GM18517 (cell line): Measurements from ENCODE around the gene SHPK.

ENCODE experiments used
- ATAC-seq: cut with Tn5 transposase; IDR thresholded peaks from one replicate; pipeline ENCODE4 v1.9.1; 2021; ENCODE audit warnings: mild to moderate bottlenecking, moderate library complexity; ENCODE audit not compliant: unreplicated experiment

Gene SHPK

DNA sequence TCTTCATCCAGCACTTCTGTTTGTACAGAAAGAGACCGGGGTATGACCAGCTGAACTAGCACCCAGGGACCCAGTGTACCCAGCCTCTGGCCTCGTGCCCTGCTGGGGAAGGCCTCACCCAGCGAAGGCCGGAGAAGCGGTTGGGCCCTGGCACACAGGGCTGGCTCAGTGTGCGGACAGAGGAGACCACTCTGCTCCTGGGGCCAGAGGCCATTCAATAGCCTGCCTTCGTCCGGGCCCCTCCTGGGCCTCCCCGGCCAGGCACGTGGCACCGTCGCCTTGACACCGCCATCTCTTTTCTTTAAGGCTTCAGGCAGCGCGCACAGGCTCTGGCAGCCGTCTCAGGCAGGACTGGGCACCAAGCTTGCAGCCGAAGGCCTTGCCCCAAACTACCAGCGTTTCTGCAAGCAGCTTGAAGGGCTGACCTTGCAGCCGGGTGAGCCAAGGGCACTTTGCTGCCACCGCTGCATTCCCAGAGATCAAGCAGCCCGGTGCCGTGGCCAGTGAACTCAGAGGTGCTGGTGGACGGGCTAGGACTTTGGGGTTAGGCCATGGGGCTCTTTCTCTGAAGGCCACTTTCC is 24.4 kb upstream of the SHPK start:
- no peak for ATAC-seq

DNA sequence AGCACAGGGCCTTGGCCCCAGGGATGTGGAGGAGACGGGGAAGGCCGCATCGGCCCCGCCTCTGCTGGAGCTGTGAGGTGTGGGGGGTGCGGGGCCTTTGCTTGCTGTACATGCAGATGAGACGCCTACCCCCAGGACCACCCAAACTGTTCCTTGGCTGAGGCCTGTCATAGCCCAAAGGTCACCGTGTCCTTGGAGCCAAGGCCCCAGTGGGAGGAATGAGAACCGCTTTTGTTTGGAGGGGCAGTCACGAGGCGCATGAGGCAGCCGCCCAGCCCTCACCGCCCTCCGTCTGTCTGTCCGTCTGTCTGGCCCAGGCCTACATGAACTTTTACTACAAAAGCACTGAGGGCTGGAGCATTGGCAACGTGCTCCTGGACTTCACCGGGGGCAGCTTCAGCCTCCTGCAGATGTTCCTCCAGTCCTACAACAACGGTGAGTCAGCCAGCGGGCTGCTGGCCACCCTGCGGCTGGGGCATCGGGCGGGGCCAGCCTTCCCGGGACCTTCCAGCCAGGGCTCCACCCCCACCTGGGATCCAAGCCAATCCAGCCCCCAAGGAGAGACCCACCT is 23.6 kb upstream of the SHPK start:
- no peak for ATAC-seq

DNA sequence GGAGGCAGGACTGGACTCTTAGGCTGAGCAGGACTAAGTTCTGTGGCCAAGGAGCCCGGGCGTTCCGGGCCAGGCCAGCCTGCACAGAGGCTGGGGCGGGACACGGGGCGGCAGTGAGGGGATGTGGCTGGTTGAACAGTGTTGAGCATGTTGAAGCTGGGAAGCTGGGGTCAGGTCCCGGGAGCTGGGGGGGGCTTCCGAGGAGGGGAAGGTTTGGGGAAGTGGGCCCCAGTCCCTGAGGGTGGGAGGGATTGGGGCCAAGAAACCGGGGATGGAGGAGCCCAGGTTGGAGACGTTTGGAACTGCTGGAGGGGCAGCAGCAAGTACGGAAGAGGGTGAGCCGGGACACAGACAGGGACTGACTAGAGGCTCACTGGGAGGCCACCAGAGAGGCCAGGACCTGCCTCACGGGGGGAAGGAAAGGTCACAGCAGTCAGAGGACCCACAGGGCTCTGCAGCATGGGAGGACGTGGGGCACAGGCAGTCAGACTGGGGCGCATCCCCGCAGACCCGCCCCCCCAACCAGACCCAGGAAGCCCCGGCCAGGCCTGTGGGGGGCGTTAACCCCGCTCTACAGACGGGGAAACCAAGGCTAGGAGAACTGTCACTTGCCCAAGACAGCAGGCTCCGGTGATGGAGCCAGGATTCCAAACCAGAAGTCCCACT is 22.9 kb upstream of the SHPK start:
- ATAC-seq, result no peak

DNA sequence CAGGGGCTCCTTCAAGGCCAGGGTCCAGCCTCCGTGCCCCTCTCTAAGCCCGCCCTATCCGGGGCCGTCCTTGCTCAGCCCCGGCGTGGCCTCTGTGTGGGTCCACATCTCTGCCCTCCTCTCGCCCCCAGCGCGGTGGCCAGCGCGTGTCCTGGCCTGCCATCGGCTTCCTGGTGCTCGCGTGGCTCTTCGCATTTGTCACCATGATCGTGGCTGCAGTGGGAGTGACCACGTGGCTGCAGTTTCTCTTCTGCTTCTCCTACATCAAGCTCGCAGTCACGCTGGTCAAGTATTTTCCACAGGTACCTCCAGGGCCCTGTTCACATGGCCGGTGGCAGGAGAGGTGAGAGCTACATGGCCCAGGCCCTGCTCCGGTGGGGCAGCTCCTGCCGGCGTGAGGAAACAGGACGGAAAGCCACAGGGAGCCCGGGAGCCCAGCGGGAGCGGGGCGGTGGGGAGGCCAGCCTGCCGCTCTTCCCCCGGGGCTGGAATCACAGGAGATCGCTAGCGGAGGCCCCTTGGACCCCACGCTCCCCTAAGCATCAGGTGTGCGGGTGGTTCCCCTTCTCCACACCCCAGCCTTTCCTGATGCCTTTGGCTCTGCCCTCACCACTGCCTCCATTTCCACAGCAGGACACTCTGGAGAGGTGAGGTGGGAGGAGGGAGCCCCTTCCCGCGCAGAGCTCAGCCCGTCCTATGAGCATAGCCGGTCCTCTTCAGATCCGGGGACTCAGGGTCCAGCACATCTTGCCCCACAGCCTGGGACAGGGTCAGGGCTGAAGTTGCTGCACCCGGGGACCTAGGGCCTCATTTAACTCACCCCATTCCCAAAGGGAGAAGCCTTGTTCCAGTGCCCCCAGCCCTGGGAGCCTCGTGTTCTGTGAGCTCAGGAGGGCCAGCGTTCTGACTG is 22.1 kb upstream of the SHPK start:
- no peak for ATAC-seq

DNA sequence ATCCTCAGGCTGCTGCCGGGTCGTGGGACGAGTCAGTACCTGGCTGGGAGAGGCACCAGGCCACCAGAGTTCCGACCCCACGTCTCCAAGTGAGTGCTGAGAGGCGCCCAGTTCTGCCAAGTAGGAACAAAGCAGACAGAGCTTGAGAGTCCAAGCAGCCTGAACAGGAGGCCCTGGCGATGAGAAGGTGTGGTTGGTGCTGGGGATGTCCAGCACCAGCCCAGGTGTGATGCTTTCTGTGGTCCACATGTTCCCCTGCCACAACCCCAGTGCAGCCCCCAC is 21.5 kb upstream of the SHPK start:
- ATAC-seq, result no peak

DNA sequence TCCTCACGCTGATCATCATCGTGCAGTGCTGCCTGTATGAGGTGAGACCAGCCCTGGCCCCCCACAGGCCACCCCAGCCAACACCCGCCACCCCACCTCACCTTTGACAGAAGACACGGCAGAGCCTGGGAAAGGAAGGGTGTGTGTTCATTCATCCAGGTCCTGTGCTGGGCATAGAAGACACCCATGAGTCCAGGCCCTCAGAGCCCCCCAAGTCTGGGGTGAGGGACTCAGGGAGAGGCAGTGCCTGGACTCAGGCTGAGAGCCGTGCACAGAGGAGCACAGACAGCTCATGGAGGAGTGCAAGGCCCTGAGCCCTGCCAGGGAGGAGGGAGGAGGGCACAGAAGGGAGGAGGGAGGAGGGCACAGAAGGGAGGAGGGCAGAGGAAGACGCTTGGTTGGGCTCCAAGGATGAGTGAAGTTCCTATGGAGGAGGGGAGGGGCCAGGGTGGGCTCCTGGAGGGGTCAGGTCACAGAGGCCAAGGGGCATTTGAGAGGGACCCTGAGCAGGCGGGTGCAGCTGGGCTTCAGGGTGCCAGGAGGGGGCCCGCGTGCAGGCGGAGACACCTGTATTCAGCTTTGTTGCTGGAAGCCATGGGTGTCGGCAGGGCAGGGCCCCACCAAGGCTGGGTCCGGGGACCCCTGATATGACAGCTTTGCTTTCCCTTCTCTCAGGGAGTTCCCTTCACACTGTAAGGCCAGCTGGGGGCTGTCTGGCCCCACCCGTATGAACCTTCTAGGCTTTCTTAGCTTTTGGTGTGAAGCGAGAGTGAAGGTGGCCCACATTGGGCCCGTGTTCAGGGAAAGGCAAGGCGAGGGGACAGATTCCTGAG is 20.9 kb upstream of the SHPK start:
- no peak for ATAC-seq

DNA sequence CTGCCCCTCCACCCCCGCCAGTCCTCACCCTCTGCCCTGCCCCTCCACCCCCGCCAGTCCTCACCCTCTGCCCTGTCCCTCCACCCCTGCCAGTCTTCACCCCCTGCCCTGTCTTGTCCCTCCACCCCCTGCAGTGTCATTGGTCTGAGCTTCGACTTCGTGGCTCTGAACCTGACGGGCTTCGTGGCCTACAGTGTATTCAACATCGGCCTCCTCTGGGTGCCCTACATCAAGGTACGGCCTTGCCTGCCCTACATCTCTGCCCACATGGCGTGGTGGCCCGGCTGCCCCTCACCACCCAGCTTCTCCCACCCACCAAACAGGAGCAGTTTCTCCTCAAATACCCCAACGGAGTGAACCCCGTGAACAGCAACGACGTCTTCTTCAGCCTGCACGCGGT is 20.3 kb upstream of the SHPK start:
- ATAC-seq, result no peak

DNA sequence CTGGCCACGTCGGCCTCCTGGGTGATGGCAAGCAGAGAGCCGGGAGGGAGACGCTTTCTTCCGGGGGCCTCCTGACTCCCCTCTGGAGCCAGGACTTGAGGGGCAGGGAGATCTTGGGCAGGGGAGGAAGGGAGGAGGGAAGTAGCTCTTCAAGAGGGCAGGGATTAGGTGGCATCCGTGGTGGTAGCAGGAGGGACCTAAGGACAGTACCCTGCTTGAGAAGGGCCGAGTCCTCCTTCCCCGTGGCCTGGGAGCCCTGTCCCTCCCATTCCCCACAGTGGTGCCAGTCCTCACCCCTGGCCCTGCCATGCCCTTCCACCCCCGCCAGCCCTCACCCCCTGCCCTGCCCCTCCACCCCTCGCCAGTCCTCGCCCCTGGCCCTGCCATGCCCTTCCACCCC is 19.7 kb upstream of the SHPK start:
- no peak for ATAC-seq

DNA sequence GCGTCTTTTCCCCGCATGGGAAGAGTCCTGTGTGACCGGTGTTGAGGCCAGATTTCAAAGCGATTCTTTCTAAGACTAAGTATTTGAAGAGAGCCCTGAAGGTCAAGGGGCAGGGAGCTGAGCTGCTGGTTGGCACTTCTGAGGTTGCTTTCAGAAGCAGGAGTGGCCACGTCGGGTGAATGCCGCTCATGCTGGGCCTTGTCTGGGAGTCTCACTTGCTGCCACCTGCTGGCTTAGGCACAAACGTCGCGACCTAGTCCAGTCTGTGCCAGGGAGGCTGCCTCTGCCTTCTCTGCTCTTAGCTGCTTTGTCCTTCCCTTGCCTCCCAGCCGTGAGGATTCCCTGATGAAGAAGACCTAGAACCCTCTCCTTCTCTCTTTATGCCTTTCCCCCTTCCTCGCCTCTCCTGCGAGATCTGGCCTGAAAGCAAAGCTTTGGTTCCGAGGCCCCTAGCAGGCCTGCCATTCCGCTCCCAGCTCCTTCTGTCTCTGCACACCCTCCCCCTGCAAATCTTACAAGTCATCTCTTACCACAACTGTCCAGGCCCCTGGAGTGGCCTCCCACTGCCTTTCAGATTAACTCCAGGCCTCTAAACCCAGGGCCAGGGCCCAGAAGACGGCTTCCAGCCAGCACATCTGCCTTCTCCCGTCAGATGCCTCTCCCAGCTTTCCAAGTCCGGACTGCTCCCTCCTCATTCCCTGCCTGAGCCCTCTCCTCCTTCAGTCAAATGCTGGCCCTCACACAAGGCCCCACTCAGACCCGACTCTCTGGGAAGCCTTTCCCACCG is 11.9 kb upstream of the SHPK start:
- ATAC-seq, result no peak

DNA sequence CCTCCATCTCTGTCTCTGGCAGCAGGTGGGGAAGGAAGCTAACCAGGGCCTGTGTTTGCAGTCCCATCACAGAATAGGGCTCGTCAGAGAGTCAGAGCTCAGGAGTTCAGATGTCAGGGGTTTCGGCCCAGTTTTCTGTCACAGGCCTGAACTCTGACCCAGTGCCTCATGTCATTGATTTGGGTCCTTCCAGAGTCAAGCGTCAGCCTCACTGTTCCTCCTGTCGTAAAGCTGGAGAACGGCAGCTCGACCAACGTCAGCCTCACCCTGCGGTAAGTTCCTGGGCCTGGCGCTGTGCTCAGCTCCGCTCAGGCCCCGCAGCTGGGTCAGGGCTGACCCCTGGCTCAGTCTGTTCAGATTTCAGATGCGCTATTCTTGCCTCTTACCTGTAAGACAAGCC is 11.2 kb upstream of the SHPK start:
- ATAC-seq, result no peak

DNA sequence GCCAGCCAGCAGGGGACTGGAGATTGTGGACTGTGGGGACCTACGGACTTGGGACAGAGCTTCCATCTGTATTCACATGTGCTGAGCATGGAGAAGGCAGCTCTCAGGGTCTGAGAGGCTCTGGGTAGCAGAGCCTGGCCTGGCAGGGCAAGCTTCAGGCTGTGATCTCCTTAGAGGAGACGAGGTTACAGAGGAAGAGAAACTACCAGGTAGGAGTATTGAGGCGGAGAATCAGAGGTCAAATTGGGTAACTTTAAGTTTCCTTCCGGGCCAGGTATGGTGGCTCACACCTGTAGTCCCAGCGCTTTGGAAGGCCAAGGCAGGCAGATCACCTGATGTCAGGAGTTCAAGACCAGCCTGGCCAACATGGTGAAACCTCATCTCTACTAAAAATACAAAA is 9.3 kb upstream of the SHPK start:
- no peak for ATAC-seq

DNA sequence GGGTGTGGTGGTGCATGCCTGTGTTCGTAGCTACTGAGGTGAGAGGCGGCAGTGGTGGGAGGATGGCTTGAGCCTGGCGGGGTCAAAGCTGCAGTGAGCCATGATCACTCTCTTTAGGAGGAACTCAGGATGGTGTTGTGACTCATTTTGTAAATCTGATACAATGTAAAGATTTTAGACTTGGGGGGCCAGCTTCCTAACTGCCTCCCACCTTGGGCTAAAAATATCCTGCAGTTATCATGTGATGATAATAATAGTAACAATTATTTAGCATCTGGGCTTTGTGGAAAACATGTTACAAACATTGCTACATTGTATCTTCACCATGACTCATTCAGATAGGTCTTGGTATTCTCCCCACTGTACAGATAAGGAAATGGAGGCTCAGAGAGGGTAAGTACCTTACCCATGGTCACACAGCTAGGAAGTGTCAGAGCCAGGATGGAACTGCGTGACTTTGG is 7.9 kb upstream of the SHPK start:
- ATAC-seq, result no peak

DNA sequence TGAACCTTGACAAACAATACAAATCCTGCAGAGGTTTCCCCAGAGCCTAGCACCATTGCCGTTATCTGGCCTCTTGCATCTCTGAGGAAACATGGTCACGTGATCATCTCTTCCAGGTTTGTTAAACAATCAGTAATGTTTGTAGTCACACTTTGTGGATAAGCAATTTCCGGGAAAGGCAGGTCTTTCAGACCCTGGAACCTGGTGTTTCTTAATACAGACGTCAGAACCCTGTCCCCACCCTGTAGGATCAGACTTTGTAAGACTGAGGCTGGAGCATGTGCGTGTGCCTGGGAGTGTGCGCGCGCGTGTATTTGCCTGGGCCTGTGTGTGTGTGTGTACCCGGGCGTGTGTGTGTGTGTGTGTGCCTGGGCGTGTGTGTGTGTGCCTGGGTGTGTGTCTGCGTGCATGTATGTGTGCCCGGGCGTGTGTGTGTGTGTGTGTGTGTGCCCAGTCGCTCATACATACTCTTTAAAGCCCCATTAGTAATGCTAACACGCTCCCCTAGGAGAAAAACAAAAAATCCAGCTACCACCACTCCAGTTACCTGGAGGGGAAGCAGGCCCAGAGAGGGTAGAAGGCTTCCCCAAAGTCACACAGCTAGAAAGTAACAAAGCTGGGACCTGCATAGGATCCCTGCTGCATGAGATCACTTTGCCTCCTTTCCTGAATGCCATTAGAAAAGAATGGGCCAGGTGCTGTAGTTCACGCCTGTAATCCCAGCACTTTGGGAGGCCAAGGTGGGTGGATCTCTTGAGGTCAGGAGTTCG is 5.9 kb upstream of the SHPK start:
- ATAC-seq, result no peak

DNA sequence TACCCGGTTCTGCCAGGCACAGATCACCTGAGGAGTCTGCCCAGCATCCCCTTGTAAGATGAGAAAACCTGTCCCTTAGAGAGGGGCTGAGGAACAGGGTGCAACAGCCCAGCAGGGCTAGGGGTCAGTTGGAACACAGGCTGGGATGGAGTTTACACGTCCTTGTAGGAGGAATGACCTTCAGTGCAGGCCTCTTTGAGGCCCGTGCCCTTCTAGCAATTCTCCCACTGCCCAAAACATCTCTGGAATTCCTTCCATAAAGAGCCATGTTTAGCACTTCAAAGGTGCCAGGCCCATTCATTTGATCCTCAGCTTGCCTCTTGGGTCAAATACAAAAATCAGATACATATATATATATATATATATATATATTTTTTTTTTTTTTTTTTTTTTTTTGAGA is 5.0 kb upstream of the SHPK start:
- no peak for ATAC-seq

DNA sequence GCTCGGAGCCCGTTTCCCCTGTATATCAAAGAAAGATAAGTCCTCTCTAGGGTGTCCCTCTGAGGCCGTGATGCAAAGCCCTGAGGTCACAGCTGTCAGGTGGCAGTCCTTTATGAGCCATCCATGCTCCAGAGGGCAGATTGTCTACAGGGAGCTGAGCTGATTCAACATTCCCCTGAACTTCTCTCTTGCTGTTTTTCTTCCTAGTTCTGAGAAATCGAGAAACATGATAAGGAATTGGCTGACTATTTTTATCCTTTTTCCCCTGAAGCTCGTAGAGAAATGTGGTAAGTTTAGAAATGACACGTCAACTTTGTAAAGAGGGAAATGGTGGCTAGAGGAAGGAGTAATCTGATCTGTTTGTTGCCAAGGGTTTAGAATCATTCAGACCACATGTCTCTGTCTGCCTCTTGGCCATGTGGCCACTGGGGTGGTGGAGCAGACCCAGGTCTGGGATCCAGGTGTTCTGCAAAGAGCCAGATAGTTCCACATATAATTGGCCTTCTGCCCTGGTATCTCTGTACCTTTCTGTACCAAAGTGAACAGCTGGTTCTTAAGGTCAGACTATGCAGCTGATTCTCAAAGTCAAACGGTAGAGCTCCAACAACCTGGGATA is 4.0 kb upstream of the SHPK start:
- no peak for ATAC-seq

DNA sequence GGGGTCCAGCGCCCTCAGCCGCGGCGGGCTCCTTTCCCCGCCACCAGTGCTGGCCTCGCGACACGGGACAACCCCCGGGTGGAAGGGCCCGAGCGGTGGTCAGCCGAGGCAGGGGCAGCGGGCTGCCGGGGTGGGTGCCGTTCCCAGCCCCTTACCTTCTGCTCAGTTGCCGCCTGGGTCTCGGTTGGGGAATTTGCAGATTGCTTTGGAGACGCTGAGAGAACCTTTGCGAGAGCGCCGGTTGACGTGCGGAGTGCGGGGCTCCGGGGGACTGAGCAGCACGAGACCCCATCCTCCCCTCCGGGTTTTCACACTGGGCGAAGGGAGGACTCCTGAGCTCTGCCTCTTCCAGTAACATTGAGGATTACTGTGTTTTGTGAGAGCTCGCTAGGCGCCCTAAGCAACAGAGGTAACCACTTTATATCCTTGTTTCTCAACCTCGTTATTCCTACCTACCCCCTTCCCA is 891 bp upstream of the SHPK start:
- no peak for ATAC-seq

DNA sequence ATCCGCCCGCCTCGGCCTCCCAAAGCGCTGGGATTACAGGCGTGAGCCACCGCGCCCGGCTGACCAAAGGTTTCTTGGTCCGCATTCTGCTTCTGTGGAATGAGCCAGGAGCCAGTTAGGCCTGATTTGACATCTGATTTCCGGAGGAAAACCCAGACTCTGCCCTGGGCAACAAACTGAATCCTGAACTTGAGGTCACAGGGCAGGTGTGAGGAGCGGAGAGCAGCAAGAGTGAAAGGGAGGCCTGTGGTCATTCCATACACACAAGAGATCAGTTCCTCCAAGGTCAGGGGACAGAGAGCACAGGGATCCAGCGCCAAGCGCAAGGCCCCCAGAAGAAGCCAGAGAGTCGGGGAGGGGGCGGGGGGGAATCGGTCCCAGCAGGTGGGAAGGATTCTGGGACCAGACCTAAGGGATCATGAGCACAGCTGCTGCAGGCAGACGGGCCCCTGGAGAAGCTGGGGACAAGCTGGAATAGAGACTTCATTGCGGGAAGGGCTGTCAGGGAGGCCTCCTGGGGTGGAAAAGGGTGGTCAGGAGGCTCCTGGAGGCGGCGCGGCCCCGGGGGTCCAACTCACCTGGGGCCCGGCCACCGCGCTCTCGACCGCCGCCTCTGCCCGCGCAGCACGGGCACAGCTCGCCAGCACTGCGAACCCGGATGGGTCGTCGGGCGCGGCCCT is 436 bp downstream of the SHPK start:
- ATAC-seq, result no peak

DNA sequence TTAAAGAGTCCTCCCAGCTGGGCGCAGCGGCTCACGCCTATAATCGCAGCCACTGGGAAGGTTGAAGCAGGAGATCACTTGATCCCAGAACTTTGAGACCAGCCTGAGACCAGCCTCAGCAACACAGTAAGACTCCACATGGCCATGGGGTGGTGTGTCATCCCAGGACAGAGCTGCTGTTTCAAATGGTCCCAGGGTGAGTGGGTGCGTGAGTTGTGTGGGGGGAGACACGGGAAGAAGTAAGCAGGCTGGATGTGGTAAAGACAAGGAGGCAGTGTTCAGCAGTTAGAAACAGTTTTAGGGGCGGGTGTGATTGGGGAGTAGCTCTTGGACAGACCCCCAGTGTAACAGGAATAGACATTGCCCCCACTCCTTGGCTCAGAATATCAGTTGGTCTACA is 3.8 kb downstream of the SHPK start:
- no peak for ATAC-seq
